HG03354 (cell line): Measurements from ENCODE around the gene LRPAP1.

Experiments used
- ATAC-seq: cut with Tn5 transposase; IDR thresholded peaks from one replicate; pipeline ENCODE4 v1.9.1; 2021; ENCODE audit warnings: mild to moderate bottlenecking; ENCODE audit not compliant: unreplicated experiment, poor library complexity, severe bottlenecking

Gene LRPAP1

GRCh38 chr4:3510481-3510880, 21.7 kb downstream of the LRPAP1 start:
- no peak for ATAC-seq

GRCh38 chr4:3508542-3508941, 23.7 kb downstream of the LRPAP1 start:
- ATAC-seq: no peak

- ATAC-seq: no peak
Observed at GRCh38 chr4:3505231-3505630, 27.0 kb downstream of the LRPAP1 start.

GRCh38 chr4:3502941-3503936, 29.0 kb downstream of the LRPAP1 start:
- no peak for ATAC-seq

GRCh38 chr4:3501825-3502425, 30.3 kb downstream of the LRPAP1 start:
- ATAC-seq: no peak

- ATAC-seq: no peak
Observed at GRCh38 chr4:3501126-3501824, 30.9 kb downstream of the LRPAP1 start.

GRCh38 chr4:3500634-3501101, 31.6 kb downstream of the LRPAP1 start:
- ATAC-seq: no peak

GRCh38 chr4:3500111-3500510, 32.1 kb downstream of the LRPAP1 start:
- ATAC-seq: no peak

GRCh38 chr4:3499710-3500109, 32.5 kb downstream of the LRPAP1 start:
- no peak for ATAC-seq

GRCh38 chr4:3498901-3499510, 33.2 kb downstream of the LRPAP1 start:
- ATAC-seq: no peak

- ATAC-seq: no peak
Observed at GRCh38 chr4:3498407-3498806, 33.8 kb downstream of the LRPAP1 start.

GRCh38 chr4:3497523-3498389, 34.5 kb downstream of the LRPAP1 start:
- no peak for ATAC-seq

GRCh38 chr4:3497095-3497494, 35.1 kb downstream of the LRPAP1 start:
- ATAC-seq: no peak

- no peak for ATAC-seq
Observed at GRCh38 chr4:3496021-3496420, 36.2 kb downstream of the LRPAP1 start.

GRCh38 chr4:3495204-3495975, 36.8 kb downstream of the LRPAP1 start:
- no peak for ATAC-seq

- no peak for ATAC-seq
Observed at GRCh38 chr4:3494462-3494871, 37.8 kb downstream of the LRPAP1 start.

- ATAC-seq: no peak
Observed at GRCh38 chr4:3493720-3494461, 38.3 kb downstream of the LRPAP1 start.
